ENCODE results near the gene PAX8. TPM values are rescaled to one million over a fixed set of nuclear protein-coding genes. Genes with fewer than 3 reads are reported as not detected.

PAX8 gene
- total RNA-seq, 1 donor from 2014 or later: 19.6 TPM

- DNase-seq (ENCODE audit: low read depth): no peak
These were observed 69.6 kb downstream of the PAX8 start for GRCh38 chr2:113209011-113209645.

GRCh38 chr2:113208396-113208795, 70.3 kb downstream of the PAX8 start:
- DNase-seq (ENCODE audit: low read depth): no peak

GRCh38 chr2:113207021-113207420, 71.7 kb downstream of the PAX8 start:
- no peak for DNase-seq (ENCODE audit: low read depth)

- DNase-seq (ENCODE audit: low read depth): no peak
These were observed 72.5 kb downstream of the PAX8 start for GRCh38 chr2:113206251-113206650.

GRCh38 chr2:113203901-113204519, 74.7 kb downstream of the PAX8 start:
- peak; percentile 80 for DNase-seq (ENCODE audit: low read depth)

GRCh38 chr2:113203217-113203530, 75.5 kb downstream of the PAX8 start:
- DNase-seq (ENCODE audit: low read depth): no peak

- DNase-seq (ENCODE audit: low read depth): no peak
These were observed 76.2 kb downstream of the PAX8 start for GRCh38 chr2:113202305-113203216.

- no peak for DNase-seq (ENCODE audit: low read depth)
These were observed 77.0 kb downstream of the PAX8 start for GRCh38 chr2:113201496-113202304.

GRCh38 chr2:113200736-113201490, 77.8 kb downstream of the PAX8 start:
- DNase-seq (ENCODE audit: low read depth): peak; percentile 34

GRCh38 chr2:113200236-113200635, 78.5 kb downstream of the PAX8 start:
- DNase-seq (ENCODE audit: low read depth): no peak

- peak; percentile 80 for DNase-seq (ENCODE audit: low read depth)
These were observed 79.7 kb downstream of the PAX8 start for GRCh38 chr2:113198790-113199612.

GRCh38 chr2:113198048-113198789, 80.5 kb downstream of the PAX8 start:
- no peak for DNase-seq (ENCODE audit: low read depth)

GRCh38 chr2:113197347-113198047, 81.2 kb downstream of the PAX8 start:
- DNase-seq (ENCODE audit: low read depth): no peak

- no peak for DNase-seq (ENCODE audit: low read depth)
These were observed 81.9 kb downstream of the PAX8 start for GRCh38 chr2:113196839-113197238.

- no peak for DNase-seq (ENCODE audit: low read depth)
These were observed 82.7 kb downstream of the PAX8 start for GRCh38 chr2:113195923-113196501.

GRCh38 chr2:113192459-113193100, 86.1 kb downstream of the PAX8 start:
- DNase-seq (ENCODE audit: low read depth): no peak

GRCh38 chr2:113190871-113191270, 87.8 kb downstream of the PAX8 start:
- DNase-seq (ENCODE audit: low read depth): no peak

GRCh38 chr2:113187771-113188170, 91.0 kb downstream of the PAX8 start:
- DNase-seq (ENCODE audit: low read depth): no peak
